COLO829 (cell line): ENCODE data around the gene CNTLN.
A peak's percentile ranks its signal among the peaks of the same experiment; 100 is the strongest.
"Not testable (repeated sequence)": the region's sequence is repeated elsewhere in the genome, so short reads cannot be mapped to it uniquely, and the experiment has no call there.

Experiments used
- DNase-seq: peaks from one replicate; pipeline ENCODE4 v3.0.0; 2012; ENCODE audit warnings: low spot score

CNTLN gene

DNA sequence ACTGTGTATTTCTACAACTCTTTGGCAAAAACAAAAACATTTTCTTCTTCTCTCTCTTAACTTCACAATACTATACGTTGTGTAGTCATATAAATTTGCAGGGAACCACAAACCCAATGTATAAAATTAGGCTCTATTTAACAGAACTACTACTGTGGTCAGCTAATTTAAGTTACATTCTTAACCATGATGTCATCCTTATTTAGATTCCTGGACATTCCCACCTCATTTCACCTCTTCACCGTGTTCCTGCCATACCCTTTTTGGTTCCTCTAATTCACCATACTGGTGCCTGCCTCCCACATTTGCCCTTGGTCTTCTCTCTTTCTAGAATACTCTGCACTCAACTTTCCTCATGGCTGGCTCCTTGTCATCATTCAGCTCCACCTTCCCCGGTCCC, 368.4 kb downstream of the CNTLN start:
- no peak for DNase-seq

DNA sequence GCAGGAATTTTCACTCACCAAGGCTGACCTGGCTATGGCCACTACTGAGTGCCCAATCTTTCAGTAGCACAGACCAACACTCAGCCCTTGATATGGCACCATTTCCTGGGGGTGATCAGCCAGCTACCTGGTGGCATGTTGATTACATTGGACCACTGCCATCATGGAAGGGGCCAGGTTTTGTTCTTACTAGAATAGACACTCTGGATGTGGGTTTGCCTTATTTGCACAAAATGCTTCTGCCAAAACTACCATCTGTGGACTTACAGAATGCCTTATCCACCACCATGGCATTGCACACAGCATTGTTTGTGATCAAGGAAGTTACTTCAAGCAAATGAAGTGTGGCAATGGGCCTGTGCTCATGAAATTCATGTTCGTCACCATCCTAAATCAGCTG, 374.3 kb downstream of the CNTLN start:
- no peak for DNase-seq

DNA sequence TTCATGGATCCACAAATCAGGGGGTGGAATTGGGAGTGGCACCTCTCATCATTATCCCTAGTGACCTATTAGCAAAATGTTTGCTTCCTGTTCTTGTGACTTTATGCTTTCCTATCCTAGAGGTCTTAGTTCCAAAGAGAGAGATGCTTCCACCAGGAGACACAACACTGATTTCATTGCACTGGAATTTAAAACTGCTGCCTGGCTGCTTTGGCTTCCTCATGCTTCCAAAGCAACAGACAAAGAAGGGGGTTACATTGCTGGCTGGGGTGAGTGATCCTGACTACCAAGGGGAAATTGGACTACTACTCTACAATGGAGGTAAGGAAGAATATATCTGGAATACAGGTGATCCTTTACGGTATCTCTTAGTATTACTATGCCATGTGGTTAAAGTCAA, 374.9 kb downstream of the CNTLN start:
- no peak for DNase-seq

DNA sequence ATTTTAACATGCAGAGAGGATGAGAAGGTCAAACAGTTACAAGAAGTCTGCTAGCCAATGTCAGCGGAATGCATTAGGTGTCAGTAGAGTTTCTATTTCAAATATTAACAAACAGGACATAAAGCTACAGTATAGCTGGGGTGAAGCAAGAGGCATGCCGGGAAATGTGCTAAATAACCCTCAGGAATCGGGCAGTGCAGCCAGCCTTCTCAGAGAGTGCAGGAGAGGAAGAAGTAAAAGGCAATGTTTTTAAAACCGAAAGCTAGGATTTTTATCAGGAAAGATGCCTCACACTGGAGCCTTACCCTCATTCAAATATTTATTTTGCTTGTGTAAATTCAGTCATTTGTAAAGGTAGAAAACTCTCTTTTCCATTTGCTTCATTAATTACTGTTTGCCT, 384.9 kb downstream of the CNTLN start:
- no peak for DNase-seq

DNA sequence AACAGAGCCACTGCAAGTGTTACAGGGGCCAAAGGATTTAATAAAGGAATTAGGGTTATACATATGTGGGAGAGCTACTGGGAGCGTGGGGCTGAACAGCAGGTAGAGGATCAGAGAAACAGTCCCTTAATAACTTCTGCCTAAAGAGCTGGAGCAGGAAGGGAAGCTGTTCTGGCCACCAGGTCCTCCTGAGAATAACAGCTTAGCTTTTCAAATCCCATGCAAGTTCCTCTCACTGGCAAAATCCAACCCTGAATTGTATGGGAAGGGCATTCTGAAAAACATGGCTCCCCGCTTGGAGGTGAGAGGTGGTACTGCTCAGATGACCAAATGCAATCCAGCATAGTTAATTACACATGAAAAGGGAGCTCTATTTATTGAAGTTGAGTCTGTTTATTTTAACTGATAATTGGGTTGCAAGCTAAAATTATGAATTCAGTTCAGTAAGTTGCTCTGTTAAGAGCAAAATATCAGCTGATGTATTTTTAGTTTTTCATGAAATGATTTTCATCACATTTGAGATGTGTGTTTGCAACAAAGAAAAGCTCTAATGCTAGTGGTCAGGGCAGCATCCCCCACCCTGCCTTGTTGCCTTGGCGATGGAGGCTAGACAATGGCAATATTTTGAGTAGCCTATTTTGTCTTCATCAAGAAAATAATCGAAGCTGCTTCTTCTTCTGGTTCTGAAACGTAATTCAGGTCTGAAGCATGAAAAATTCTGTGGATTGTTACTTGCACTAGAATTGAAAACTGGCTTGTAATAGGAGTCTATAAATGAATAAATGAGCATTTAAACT, 385.6 kb downstream of the CNTLN start:
- no peak for DNase-seq

DNA sequence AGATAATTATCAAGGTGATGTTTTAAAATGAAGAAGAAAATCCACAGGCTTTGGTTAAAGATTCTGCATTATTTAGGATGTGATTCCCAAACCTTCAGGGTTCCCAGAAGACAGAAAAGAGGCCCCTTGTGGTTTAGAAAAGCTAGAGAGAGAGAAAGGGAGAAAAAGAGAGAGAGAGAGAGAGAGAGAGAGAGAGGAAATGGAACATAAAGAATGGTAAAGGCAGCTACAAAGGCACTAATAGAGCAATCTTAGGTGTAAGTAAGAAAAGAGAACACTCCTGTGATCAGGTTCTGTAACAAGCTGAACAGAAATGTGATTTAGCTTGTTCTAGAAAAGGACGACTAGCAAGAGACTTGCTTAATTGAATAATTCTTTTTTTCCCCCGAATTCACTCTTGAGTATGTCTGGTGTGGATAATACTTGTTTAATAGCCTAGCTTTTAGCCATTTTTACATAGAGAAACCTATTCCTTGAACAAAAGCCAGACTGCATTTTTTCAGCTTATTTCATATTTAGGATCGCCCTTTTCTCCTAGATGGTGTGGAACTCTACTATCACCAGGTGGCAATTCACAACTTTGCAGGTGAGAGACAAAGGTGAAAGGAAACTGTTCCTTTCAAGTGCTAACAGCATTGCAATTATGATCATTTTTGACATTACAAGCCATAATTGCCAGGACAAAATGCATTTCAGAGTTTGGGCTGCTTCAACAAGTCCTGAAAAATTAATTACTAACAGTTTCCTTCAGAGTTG, 386.4 kb downstream of the CNTLN start:
- DNase-seq: no peak

DNA sequence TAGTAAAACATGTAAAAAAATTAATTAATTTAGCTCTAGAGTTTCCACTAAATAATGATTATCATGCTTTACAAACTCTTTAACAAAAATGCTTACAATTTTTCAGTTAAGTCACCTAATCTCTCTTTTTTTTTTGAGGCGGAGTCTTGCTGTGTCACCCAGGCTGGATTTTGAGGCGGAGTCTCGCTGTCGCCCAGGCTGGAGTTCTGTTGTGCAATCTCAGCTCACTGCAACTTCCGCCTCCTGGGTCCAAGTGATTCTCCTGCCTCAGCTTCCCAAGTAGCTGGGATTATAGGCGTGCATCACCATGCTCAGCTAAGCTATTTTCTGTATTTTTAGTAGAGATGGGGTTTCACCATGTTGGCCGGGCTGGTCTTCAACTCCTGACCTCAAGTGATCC, 391.9 kb downstream of the CNTLN start:
- DNase-seq: not testable (repeated sequence)

DNA sequence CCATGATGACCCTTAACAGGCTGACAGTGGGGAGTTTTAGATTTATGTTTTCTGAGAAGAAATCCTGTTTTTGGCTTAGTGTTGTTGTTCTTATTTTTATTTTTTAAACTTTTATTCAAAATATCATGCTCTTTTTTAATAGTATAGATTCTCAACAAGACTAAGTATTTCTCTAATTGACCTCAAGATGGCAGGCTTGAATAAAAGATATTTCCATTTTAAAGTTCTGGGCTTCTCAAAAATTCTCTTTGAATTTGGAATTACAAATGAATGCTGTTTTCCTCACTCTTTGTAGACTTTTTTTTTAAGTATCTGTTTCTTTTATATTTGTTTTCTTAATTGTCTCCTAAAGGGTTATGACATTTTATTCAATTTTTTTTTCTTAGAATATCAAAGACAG, 394.0 kb downstream of the CNTLN start:
- DNase-seq: no peak

DNA sequence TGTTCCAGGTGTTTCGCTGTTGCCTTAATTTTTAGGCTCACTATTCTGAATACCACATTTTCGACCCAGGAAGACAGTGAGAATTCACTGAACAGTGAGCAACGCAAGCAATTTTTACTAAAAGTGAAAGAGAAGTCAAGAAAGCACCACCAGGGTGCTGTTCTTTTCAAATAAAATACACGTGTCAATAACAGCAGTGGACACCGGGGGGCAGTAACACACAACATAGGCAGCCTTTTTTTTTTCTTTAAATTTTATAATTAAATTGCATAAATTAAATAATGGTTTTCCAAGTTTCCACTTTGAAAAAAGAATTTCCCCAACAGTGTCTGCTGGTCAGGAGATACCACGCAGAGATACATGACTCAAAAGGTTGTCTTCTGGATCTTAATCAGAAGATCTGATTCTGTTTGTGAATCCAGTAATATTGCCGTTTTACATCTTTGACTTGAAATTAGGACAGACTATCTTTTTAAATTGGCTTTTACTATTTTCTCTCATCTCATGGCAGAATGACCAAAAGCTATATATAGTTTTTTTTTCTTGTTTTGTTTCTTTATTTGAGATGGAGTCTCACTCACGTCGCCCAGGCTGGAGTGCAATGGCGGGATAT, 396.9 kb downstream of the CNTLN start:
- peak; percentile 20 for DNase-seq

DNA sequence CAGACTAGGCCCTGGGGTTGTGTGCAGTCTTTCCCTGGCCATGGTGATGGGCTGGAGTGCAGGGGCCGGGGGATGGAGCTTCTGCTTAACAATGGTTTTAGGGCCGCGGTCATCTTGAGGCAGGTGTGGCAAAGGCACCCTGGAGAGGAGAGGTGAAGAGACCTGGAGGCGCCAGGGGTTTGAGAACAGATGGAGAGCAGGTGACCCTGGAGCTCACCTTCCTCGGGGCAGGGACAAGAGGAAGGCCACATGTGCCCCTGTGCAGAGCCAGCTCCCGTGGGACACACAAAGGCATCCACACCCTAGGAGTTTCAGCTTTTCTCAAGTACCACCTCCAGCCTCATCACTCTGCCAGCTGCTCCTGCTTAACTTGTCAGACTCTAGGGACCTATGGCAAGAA, 397.6 kb downstream of the CNTLN start:
- no peak for DNase-seq

DNA sequence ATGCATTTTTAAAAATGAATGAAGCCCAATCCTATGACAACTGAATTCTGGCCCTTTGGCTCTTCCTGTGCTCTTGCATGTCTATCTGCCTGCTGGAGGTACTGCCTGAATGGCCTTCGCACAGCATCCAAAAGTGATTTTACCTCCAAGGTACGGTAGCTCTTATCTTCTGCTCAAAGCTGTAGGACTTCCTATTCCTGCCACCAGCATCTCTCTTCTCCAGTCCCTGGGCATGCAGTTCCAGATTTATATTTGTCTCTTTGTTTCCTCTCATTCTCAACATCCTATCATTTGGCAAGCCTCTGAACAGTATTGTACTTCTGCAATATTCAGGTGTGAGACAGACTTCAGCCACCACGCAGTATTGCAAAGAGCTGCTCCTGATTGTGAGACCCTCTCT, 400.3 kb downstream of the CNTLN start:
- no peak for DNase-seq

DNA sequence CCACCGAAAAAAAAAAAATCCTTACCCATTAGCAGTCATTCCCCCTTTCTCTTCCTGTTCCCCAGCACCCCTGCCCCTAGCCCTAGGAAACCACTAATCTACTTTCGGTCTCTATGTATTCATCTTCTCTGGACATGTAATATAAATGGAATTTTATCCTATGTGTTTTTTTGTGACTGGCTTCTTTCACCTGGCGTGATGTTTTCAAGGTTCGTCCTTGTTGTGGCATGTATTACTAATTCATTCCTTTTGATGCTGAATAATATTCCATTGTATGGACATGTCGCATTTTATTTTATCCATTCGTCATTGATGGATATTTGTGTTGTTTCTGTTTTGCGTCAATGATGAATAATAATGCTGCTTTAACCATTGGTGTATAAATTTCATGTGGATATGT, 401.2 kb downstream of the CNTLN start:
- DNase-seq: no peak

DNA sequence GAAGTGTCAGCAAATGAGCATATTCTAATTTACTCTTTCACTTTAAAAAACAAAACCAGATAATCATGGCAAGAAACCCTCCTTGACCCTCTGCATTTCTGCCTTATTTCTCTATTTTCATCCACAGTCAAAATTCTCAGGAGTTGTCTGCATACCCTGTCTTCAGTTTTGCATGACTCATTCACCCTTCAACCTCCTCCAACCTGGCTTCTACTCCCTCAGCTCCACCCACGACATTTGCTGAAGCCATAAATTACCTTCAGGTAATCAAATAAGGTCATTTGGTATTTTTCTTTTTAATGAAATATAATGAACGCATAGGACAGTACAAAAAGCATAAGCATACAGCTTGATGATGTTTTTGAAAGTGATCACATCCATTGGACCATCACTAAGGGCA, 416.2 kb downstream of the CNTLN start:
- no peak for DNase-seq
